ENCODE data around the gene REC8. TPM values are rescaled to one million over a fixed set of nuclear protein-coding genes. Genes with fewer than 3 reads are reported as not detected.

REC8 gene
- total and polyA plus RNA-seq, 2 of the 13 experiments (the other 11 are each of a cell fraction or from before 2014, with no cell fraction given) = 3.4 to 14.7 TPM

- no peak for TF ChIP-seq ZNF207 (IDR thresholded peaks at IDR 0.05; ENCODE audit: borderline replicate concordance)
- TF ChIP-seq NAIF1 (CRISPR knock-in tag; IDR thresholded peaks at IDR 0.05; ENCODE audit: borderline replicate concordance) = no peak
- peak; percentile 37 for TF ChIP-seq TAF15 (IDR thresholded peaks at IDR 0.05; ENCODE audit: low read depth, low read length, poor library complexity, severe bottlenecking)
- no peak for TF ChIP-seq CBX2 (IDR thresholded peaks at IDR 0.05; ENCODE audit: low read depth, low read length)
- no peak for TF ChIP-seq CBX2 (CRISPR knock-in tag; IDR thresholded peaks at IDR 0.05; ENCODE audit: low read depth)
- TF ChIP-seq ZNF260 (CRISPR knock-in tag; IDR thresholded peaks at IDR 0.05; ENCODE audit: borderline replicate concordance, low read depth) = no peak
- no peak for TF ChIP-seq ZFP36 (IDR thresholded peaks at IDR 0.05; ENCODE audit: borderline replicate concordance, low read depth, low read length, partially characterized antibody)
- TF ChIP-seq AFF4 (CRISPR knock-in tag; IDR thresholded peaks at IDR 0.05) = 0 out of 2 replicates have a peak, but pooled peaks have one; percentile 8
- TF ChIP-seq TBX3 (IDR thresholded peaks at IDR 0.05; ENCODE audit: borderline replicate concordance) = no peak
- TF ChIP-seq THRA (CRISPR knock-in tag; IDR thresholded peaks at IDR 0.05; ENCODE audit: borderline replicate concordance) = peak; percentile 71; the same call in 1 of the 2 replicates
- TF ChIP-seq BATF2 (CRISPR knock-in tag; IDR thresholded peaks at IDR 0.05) = no peak
- peak; percentile 68 for TF ChIP-seq ZGPAT (CRISPR knock-in tag; IDR thresholded peaks at IDR 0.05)
- no peak for TF ChIP-seq ZNF484 (CRISPR knock-in tag; IDR thresholded peaks at IDR 0.05; ENCODE audit: borderline replicate concordance, low read depth)
- peak; percentile 3 for TF ChIP-seq ZNF281 (CRISPR knock-in tag; IDR thresholded peaks at IDR 0.05; ENCODE audit: borderline replicate concordance)
- TF ChIP-seq MYPOP (CRISPR knock-in tag; IDR thresholded peaks at IDR 0.05) = no peak
- TF ChIP-seq ZNF430 (CRISPR knock-in tag; IDR thresholded peaks at IDR 0.05) = no peak
Measured at GRCh38 chr14:24146978-24147760, 24.7 kb upstream of the REC8 start, which contains the start of gene RNF31 (continued).

All from HepG2 (cell line).